OCI-LY7 (cell line): ENCODE data around the gene KRT13. TPM values are rescaled to one million over a fixed set of nuclear protein-coding genes. Genes with fewer than 3 reads are reported as not detected.

Source experiments
- BruUV-seq: library from RNA; stranded (reverse); fragments of 400-500 nt; replicated peaks from 2 replicates; lab custom pipeline; 2021; lab: Mats Ljungman, UMichigan
- CTCF ChIA-PET: fragments of 300-600 bp; sonication (Branson Sonifier 250); formaldehyde crosslinking; loops from one replicate; lab custom pipeline; 2022; ENCODE audit warnings: antibody characterized with exemption; ENCODE audit not compliant: unreplicated experiment; lab: Charles Lee
- POLR2A ChIA-PET: fragments of 300-600 bp; sonication (Branson Sonifier 250); formaldehyde crosslinking; loops from one replicate; lab custom pipeline; 2022; ENCODE audit warnings: antibody characterized with exemption; lab: Charles Lee
- DNase-seq: peaks from one replicate; pipeline ENCODE4 v3.0.0-alpha.2; 2015; ENCODE audit warnings: low spot score
- H2AFZ ChIP-seq: fragments of 200-600 bp; sonication (generic), shearing (Covaris generic); 2 replicates; pipeline ENCODE4 v1.6.1; 2014; ENCODE audit warnings: mild to moderate bottlenecking, antibody characterized with exemption, low read length, moderate library complexity
- H3K27ac ChIP-seq: fragments of 200-600 bp; sonication (generic); 2 replicates; pipeline ENCODE4 v1.5.1; 2014; ENCODE audit warnings: mixed run types, low read depth, mild to moderate bottlenecking, moderate library complexity, low read length, inconsistent platforms; ENCODE audit not compliant: poor library complexity, severe bottlenecking
- H3K36me3 ChIP-seq: fragments of 200-600 bp; sonication (generic); 2 replicates; pipeline ENCODE4 v1.6.1; 2014; ENCODE audit warnings: mild to moderate bottlenecking, antibody characterized with exemption, low read length, moderate library complexity, mixed read lengths; ENCODE audit not compliant: insufficient read depth
- H3K4me1 ChIP-seq: fragments of 200-600 bp; sonication (generic); 2 replicates; pipeline ENCODE4 v1.5.1; 2014; ENCODE audit warnings: mild to moderate bottlenecking, low read length; ENCODE audit not compliant: insufficient read depth, poor library complexity, severe bottlenecking
- H3K4me2 ChIP-seq: fragments of 200-600 bp; sonication (generic); 2 replicates; pipeline ENCODE4 v1.6.1; 2014; ENCODE audit warnings: mild to moderate bottlenecking, low read length
- H3K4me3 ChIP-seq: fragments of 200-600 bp; sonication (generic); 2 replicates; pipeline ENCODE4 v1.5.1; 2014; ENCODE audit warnings: mild to moderate bottlenecking, low read depth, low read length; ENCODE audit not compliant: poor library complexity, severe bottlenecking
- H3K79me2 ChIP-seq: fragments of 200-600 bp; sonication (generic); 2 replicates; pipeline ENCODE4 v1.6.1; 2016; ENCODE audit warnings: low read depth, mild to moderate bottlenecking, low read length, moderate library complexity, mixed read lengths; ENCODE audit not compliant: insufficient read depth
- H3K9me2 ChIP-seq: fragments of 200-600 bp; sonication (generic); 2 replicates; pipeline ENCODE4 v1.6.1; 2016; ENCODE audit warnings: mild to moderate bottlenecking, low read length, mixed read lengths; ENCODE audit not compliant: insufficient read depth
- H3K9me3 ChIP-seq: fragments of 200-600 bp; sonication (generic); 2 replicates; pipeline ENCODE4 v1.6.1; 2014; ENCODE audit warnings: mild to moderate bottlenecking, mixed run types, low read length, mixed read lengths
- H4K20me1 ChIP-seq: fragments of 200-600 bp; sonication (generic); 2 replicates; pipeline ENCODE4 v1.6.1; 2014; ENCODE audit warnings: mild to moderate bottlenecking, antibody characterized with exemption, low read length, moderate library complexity, mixed read lengths; ENCODE audit not compliant: insufficient read depth
- CTCF ChIP-seq: fragments of 200-600 bp; sonication (generic); conservative IDR thresholded peaks from 2 replicates; pipeline ENCODE4 v1.5.1; 2014; ENCODE audit warnings: mild to moderate bottlenecking, antibody characterized with exemption, low read length, moderate library complexity, mixed read lengths
- EZH2phosphoT487 ChIP-seq: fragments of 200-600 bp; sonication (generic); IDR thresholded peaks from 2 replicates; pipeline ENCODE4 v1.6.1; 2018; ENCODE audit warnings: low read depth, borderline replicate concordance, mild to moderate bottlenecking, mixed run types, antibody characterized with exemption, low read length, moderate library complexity, mixed read lengths
- intact Hi-C: fragments of 100-400 bp; cut with micrococcal nuclease; formaldehyde crosslinking; loops from one replicate; pipeline ENCODE4 v1.10.0; 2022; ENCODE audit not compliant: unreplicated experiment
- total RNA-seq, 2 experiments: library from RNA; depleted of rRNA in 1 of 2; stranded (reverse); fragments of >200 nt in 1 of 2; shearing (Covaris generic) in 1 of 2; gene quantifications; 2 replicates each; pipeline ENCODE4 v1.2.3, GENCODE V29; 2014 to 2022

Gene KRT13
- total RNA-seq, 2 experiments from 2014 or later = not detected

GRCh38 chr17:41520821-41521521 lies 15.6 kb upstream of the KRT13 start:
- POLR2A ChIA-PET = no interaction called here
- intact Hi-C loops = no loop called here
- Histone ChIP-seq H4K20me1 (no peaks in the 10 kb centered on the region), H3K4me3 (no peak overlapping the region), H3K36me3 (no peaks in the 10 kb centered on the region), H3K4me1 (no peaks in the 10 kb centered on the region), H2AFZ (no peak overlapping the region), H3K79me2 (no peaks in the 10 kb centered on the region), H3K9me3 (no peaks in the 10 kb centered on the region), H3K27ac (no peak overlapping the region), H3K9me2 (no peaks in the 10 kb centered on the region), H3K4me2 (no peak overlapping the region)
- CTCF ChIA-PET = no interaction called here
- TF ChIP-seq EZH2phosphoT487 (no peak), CTCF (no peak)
- DNase-seq = no peak
- BruUV-seq = no TSS peak

GRCh38 chr17:41519501-41520224 lies 14.3 kb upstream of the KRT13 start:
- Histone ChIP-seq H3K36me3 (no peaks in the 10 kb centered on the region), H3K79me2 (no peaks in the 10 kb centered on the region), H2AFZ (no peak overlapping the region), H3K4me2 (no peak overlapping the region), H4K20me1 (no peaks in the 10 kb centered on the region), H3K4me1 (no peaks in the 10 kb centered on the region), H3K27ac (no peak overlapping the region), H3K9me3 (no peaks in the 10 kb centered on the region), H3K9me2 (no peaks in the 10 kb centered on the region), H3K4me3 (no peak overlapping the region)
- TF ChIP-seq CTCF (no peak), EZH2phosphoT487 (no peak)
- CTCF ChIA-PET = no interaction called here
- no peak for DNase-seq
- POLR2A ChIA-PET = no interaction called here
- no TSS peak for BruUV-seq
- intact Hi-C loops = no loop called here
